ENCODE results near the gene ARHGAP31.

DNA sequence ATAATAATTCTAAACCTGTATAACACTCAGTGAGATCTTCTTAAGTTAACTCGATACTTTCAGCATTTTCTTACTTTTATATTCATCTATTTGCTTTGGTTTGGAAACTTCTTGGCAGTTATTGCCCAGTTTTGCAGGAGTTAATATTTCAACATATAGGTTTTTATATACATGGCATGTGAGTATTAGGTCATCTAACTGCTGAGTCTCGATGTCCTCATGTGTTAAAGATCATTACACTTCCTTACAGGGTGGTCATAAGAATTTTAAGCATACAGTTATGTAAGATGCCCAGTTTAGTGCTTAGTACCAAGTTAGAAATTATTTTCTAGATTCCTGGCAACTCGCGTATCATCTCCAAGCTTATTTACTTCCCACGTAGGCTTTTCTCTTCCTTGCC lies 106.3 kb downstream of the ARHGAP31 start:
- TF ChIP-seq, protein P1, sequence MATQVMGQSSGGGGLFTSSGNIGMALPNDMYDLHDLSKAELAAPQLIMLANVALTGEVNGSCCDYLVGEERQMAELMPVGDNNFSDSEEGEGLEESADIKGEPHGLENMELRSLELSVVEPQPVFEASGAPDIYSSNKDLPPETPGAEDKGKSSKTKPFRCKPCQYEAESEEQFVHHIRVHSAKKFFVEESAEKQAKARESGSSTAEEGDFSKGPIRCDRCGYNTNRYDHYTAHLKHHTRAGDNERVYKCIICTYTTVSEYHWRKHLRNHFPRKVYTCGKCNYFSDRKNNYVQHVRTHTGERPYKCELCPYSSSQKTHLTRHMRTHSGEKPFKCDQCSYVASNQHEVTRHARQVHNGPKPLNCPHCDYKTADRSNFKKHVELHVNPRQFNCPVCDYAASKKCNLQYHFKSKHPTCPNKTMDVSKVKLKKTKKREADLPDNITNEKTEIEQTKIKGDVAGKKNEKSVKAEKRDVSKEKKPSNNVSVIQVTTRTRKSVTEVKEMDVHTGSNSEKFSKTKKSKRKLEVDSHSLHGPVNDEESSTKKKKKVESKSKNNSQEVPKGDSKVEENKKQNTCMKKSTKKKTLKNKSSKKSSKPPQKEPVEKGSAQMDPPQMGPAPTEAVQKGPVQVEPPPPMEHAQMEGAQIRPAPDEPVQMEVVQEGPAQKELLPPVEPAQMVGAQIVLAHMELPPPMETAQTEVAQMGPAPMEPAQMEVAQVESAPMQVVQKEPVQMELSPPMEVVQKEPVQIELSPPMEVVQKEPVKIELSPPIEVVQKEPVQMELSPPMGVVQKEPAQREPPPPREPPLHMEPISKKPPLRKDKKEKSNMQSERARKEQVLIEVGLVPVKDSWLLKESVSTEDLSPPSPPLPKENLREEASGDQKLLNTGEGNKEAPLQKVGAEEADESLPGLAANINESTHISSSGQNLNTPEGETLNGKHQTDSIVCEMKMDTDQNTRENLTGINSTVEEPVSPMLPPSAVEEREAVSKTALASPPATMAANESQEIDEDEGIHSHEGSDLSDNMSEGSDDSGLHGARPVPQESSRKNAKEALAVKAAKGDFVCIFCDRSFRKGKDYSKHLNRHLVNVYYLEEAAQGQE (IDR thresholded peaks at IDR 0.05; ENCODE audit: insufficient replicate concordance, low read depth), result no peak
- TF ChIP-seq, protein P2, sequence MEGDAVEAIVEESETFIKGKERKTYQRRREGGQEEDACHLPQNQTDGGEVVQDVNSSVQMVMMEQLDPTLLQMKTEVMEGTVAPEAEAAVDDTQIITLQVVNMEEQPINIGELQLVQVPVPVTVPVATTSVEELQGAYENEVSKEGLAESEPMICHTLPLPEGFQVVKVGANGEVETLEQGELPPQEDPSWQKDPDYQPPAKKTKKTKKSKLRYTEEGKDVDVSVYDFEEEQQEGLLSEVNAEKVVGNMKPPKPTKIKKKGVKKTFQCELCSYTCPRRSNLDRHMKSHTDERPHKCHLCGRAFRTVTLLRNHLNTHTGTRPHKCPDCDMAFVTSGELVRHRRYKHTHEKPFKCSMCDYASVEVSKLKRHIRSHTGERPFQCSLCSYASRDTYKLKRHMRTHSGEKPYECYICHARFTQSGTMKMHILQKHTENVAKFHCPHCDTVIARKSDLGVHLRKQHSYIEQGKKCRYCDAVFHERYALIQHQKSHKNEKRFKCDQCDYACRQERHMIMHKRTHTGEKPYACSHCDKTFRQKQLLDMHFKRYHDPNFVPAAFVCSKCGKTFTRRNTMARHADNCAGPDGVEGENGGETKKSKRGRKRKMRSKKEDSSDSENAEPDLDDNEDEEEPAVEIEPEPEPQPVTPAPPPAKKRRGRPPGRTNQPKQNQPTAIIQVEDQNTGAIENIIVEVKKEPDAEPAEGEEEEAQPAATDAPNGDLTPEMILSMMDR (IDR thresholded peaks at IDR 0.05; ENCODE audit: insufficient read depth, low read length), result no peak
